Smooth muscle cell (in vitro differentiated cells): ENCODE measurements around the gene OSR1. TPM values are rescaled to one million over a fixed set of nuclear protein-coding genes. Genes with fewer than 3 reads are reported as not detected.
"Not testable (repeated sequence)": the region's sequence is repeated elsewhere in the genome, so short reads cannot be mapped to it uniquely, and the experiment has no call there.

ENCODE experiments used
- DNase-seq: peaks from one replicate; lab custom pipeline; 2025; ENCODE audit not compliant: unreplicated experiment; lab: John Stamatoyannopoulos, UW
- H2AFZ ChIP-seq: fragments of 200-600 bp; sonication (generic); 2 replicates; pipeline ENCODE4 v1.6.0; 2016; ENCODE audit warnings: antibody characterized with exemption, low read depth, mild to moderate bottlenecking
- H3F3A ChIP-seq: fragments of 200-600 bp; sonication (generic); 2 replicates; pipeline ENCODE4 v1.6.0; 2017; ENCODE audit warnings: antibody characterized with exemption, low read depth
- H3K27ac ChIP-seq: fragments of 200-600 bp; sonication (generic); 2 replicates; pipeline ENCODE4 v1.5.1; 2016; ENCODE audit warnings: low read depth, mild to moderate bottlenecking
- H3K27me3 ChIP-seq: fragments of 200-600 bp; sonication (generic); 2 replicates; pipeline ENCODE4 v1.6.1; 2016; ENCODE audit warnings: low read depth, mild to moderate bottlenecking
- H3K36me3 ChIP-seq: fragments of 200-600 bp; sonication (generic); 2 replicates; pipeline ENCODE4 v1.5.1; 2016; ENCODE audit warnings: low read depth
- H3K4me1 ChIP-seq: fragments of 200-600 bp; sonication (generic); 2 replicates; pipeline ENCODE4 v1.5.1; 2016; ENCODE audit warnings: low read depth
- H3K4me2 ChIP-seq: fragments of 200-600 bp; sonication (generic); 2 replicates; pipeline ENCODE4 v1.6.0; 2016; ENCODE audit warnings: mild to moderate bottlenecking
- H3K4me3 ChIP-seq: fragments of 200-600 bp; sonication (generic); 2 replicates; pipeline ENCODE4 v1.5.1; 2016; ENCODE audit warnings: mild to moderate bottlenecking
- H3K79me2 ChIP-seq: fragments of 200-600 bp; sonication (generic); 2 replicates; pipeline ENCODE4 v1.6.0; 2016; ENCODE audit warnings: low read depth, mild to moderate bottlenecking
- H3K9ac ChIP-seq: fragments of 200-600 bp; sonication (generic); 2 replicates; pipeline ENCODE4 v1.6.0; 2016; ENCODE audit warnings: low read depth
- H3K9me3 ChIP-seq: fragments of 200-600 bp; sonication (generic); replicated peaks from 2 replicates; pipeline ENCODE4 v1.5.1; 2016; ENCODE audit warnings: low read depth
- H4K20me1 ChIP-seq: fragments of 200-600 bp; sonication (generic); 2 replicates; pipeline ENCODE4 v1.6.0; 2016; ENCODE audit warnings: low read depth
- CTCF ChIP-seq: fragments of 200-600 bp; sonication (generic); IDR thresholded peaks from 2 replicates; pipeline ENCODE4 v1.5.1; 2017; ENCODE audit warnings: borderline replicate concordance, mild to moderate bottlenecking, antibody characterized with exemption; ENCODE audit not compliant: insufficient read depth, poor library complexity, severe bottlenecking
- WGBS: methylation state at CpG from one replicate; pipeline ENCODE4 v1.1.7; 2016; ENCODE audit warnings: low lambda C conversion rate; 5-methylcytosine and 5-hydroxymethylcytosine counted together
- polyA plus RNA-seq: library from polyadenylated mRNA; unstranded; fragments of >200 nt; fragmentation: Nextera tagmentation; extraction: Ambion mirVana; gene quantifications from 2 replicates; pipeline ENCODE4 v1.2.1, GENCODE V29; 2016
- total RNA-seq: library from RNA; depleted of rRNA; stranded (reverse); fragments of >200 nt; gene quantifications from 2 replicates; pipeline ENCODE4 v1.2.3, GENCODE V29; 2014

OSR1 gene
- total RNA-seq (0.85 and 3.2 TPM in 2 replicates), polyA plus RNA-seq (1.4 and 6.3 TPM in 2 replicates)

- Histone ChIP-seq H3K79me2 (no peaks in the 10 kb centered on the region), H3K9ac (no peak within 1 kb of the TSS), H3K36me3 (no peaks in the 10 kb centered on the region), H3K9me3 (no peaks in the 10 kb centered on the region), H3K4me3 (peak within 1 kb of the TSS; percentile 68), H3K27ac (no peak within 1 kb of the TSS), H3K4me2 (peak within 1 kb of the TSS; percentile 95), H3K4me1 (peaks cover 18% of the 10 kb centered on the region), H4K20me1 (no peaks in the 10 kb centered on the region), H3K27me3 (peaks cover 89% of the 10 kb centered on the region), H2AFZ (peak within 1 kb of the TSS; percentile 93), H3F3A (no peaks in the 10 kb centered on the region)
- no peak for TF ChIP-seq CTCF
- peak; percentile 33 for DNase-seq
- WGBS = 2% methylated on average over 48 of the region's 51 CpGs
These were observed at the start of gene OSR1 for GRCh38 chr2:19358242-19359020. OSR1 (minus strand) TSS chr2:19358623; CDS start chr2:19353805, 4,818 bp downstream.

- no peaks in the 10 kb centered on the region for H3F3A ChIP-seq
- no peak overlapping the region for H3K4me3 ChIP-seq
- no peak for DNase-seq
- H3K27ac ChIP-seq = no peak overlapping the region
- H3K79me2 ChIP-seq = no peaks in the 10 kb centered on the region
- H3K36me3 ChIP-seq = no peaks in the 10 kb centered on the region
- no peak overlapping the region for H3K4me2 ChIP-seq
- H2AFZ ChIP-seq = no peak overlapping the region
- no peak overlapping the region for H3K9ac ChIP-seq
- H3K27me3 ChIP-seq = no peaks in the 10 kb centered on the region
- no peaks in the 10 kb centered on the region for H3K4me1 ChIP-seq
- no peak for TF ChIP-seq CTCF
- H3K9me3 ChIP-seq = no peaks in the 10 kb centered on the region
- 93% methylated on average over 4 of the region's 4 CpGs for WGBS
- H4K20me1 ChIP-seq = no peaks in the 10 kb centered on the region
These were observed 45.4 kb upstream of the OSR1 start for GRCh38 chr2:19403785-19404184.

- DNase-seq = no peak
- 85% methylated on average over 4 of the region's 4 CpGs for WGBS
- Histone ChIP-seq H3K36me3 (no peaks in the 10 kb centered on the region), H3K4me3 (no peak overlapping the region), H2AFZ (no peak overlapping the region), H3K27me3 (peaks cover 8% of the 10 kb centered on the region), H3K9ac (no peak overlapping the region), H3F3A (no peaks in the 10 kb centered on the region), H3K79me2 (no peaks in the 10 kb centered on the region), H3K9me3 (no peaks in the 10 kb centered on the region), H4K20me1 (no peaks in the 10 kb centered on the region), H3K4me2 (no peak overlapping the region), H3K27ac (no peak overlapping the region), H3K4me1 (no peaks in the 10 kb centered on the region)
- no peak for TF ChIP-seq CTCF
These were observed 33.8 kb upstream of the OSR1 start for GRCh38 chr2:19392191-19392590.

- 92% methylated on average over 7 of the region's 7 CpGs for WGBS
- not testable (repeated sequence) for H3K9me3 ChIP-seq, H3K27me3 ChIP-seq, H3K4me1 ChIP-seq, H3K36me3 ChIP-seq, H2AFZ ChIP-seq, H3F3A ChIP-seq, H3K27ac ChIP-seq, H3K4me2 ChIP-seq, H3K79me2 ChIP-seq, H3K9ac ChIP-seq, DNase-seq, H3K4me3 ChIP-seq, H4K20me1 ChIP-seq
These were observed 31.0 kb upstream of the OSR1 start for GRCh38 chr2:19389469-19389868.
